ENCODE data around the gene ACBD4.

ACBD4 gene

DNA sequence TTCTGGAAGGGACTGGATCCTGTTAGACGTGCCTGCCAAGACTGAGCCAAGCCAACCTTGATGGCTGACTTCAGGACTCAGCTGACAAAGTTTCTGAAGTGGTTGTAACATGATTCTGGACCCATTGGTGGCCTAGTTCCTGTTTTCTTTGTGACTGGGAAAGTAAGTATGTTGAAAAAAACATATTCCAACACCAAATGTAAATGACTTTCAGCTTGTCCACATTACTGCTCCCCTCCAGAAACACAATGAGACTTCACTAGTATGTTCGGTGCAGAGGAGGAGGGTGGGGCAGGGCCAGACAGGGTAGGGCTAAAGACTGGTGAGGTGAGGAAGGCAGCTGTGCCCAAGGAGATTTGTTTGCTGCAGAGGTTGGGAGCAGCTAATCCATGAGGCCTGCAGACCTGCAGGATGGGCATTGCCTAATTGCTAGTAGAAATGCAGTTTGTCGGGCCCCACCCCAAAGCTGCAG is 47.9 kb upstream of the ACBD4 start:
- TF ChIP-seq, protein P1, sequence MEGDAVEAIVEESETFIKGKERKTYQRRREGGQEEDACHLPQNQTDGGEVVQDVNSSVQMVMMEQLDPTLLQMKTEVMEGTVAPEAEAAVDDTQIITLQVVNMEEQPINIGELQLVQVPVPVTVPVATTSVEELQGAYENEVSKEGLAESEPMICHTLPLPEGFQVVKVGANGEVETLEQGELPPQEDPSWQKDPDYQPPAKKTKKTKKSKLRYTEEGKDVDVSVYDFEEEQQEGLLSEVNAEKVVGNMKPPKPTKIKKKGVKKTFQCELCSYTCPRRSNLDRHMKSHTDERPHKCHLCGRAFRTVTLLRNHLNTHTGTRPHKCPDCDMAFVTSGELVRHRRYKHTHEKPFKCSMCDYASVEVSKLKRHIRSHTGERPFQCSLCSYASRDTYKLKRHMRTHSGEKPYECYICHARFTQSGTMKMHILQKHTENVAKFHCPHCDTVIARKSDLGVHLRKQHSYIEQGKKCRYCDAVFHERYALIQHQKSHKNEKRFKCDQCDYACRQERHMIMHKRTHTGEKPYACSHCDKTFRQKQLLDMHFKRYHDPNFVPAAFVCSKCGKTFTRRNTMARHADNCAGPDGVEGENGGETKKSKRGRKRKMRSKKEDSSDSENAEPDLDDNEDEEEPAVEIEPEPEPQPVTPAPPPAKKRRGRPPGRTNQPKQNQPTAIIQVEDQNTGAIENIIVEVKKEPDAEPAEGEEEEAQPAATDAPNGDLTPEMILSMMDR (conservative IDR thresholded peaks at IDR 0.05; ENCODE audit: low read length), result no peak
- no peak for TF ChIP-seq EZH2phosphoT487 (IDR thresholded peaks at IDR 0.05; ENCODE audit: borderline replicate concordance)
- H3K79me2 ChIP-seq (ENCODE audit: insufficient read depth, low read length), result no peaks in the 10 kb centered on the region
- no peaks in the 10 kb centered on the region for H3K9me2 ChIP-seq (replicated peaks; ENCODE audit: low read depth, low read length)
- H4K20me1 ChIP-seq (ENCODE audit: insufficient read depth, low read length, poor library complexity, severe bottlenecking), result no peaks in the 10 kb centered on the region
- no peaks in the 10 kb centered on the region for H3K9me3 ChIP-seq (ENCODE audit: insufficient read depth, low read depth, low read length)
- H3K36me3 ChIP-seq (ENCODE audit: insufficient read depth, low read length), result peaks cover 80% of the 10 kb centered on the region; the same call in 1 of the 2 replicates
- H3K4me1 ChIP-seq (ENCODE audit: insufficient read depth, low read length, poor library complexity, severe bottlenecking), result no peaks in the 10 kb centered on the region
- H3K27me3 ChIP-seq (ENCODE audit: insufficient read depth, low read length, poor library complexity, severe bottlenecking), result no peaks in the 10 kb centered on the region
- no peak overlapping the region for H3K4me3 ChIP-seq (ENCODE audit: low read length, poor library complexity, severe bottlenecking)
- H3K4me2 ChIP-seq (ENCODE audit: low read depth, low read length, poor library complexity, severe bottlenecking), result no peak overlapping the region
- no peak overlapping the region for H2AFZ ChIP-seq (ENCODE audit: low read length)
- no peak overlapping the region for H3K9ac ChIP-seq (ENCODE audit: low read depth, low read length, poor library complexity, severe bottlenecking)
- no peaks in the 10 kb centered on the region for H3F3A ChIP-seq (ENCODE audit: low read depth)

DNA sequence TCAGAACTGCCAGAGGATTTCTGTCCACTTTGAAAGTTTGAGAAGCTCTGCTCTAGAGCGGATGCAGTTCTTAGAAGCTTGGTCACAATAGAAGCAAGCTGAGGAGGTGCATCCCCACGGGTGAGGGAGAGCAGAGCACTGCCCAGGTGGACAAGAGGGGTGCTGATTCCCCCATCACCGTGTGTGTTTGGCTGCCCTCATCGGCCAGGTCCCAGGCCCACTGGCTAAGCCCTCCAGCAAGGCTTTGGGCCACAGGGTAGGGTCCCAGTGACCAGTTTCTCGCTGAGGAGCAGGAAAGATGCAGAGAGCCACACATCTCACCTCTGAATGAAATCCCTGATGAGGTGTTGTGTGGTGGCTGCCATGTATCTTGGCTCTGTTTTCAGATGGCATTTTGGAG is 47.5 kb upstream of the ACBD4 start:
- Histone ChIP-seq H3K9me2 (replicated peaks; ENCODE audit: low read depth, low read length) (no peaks in the 10 kb centered on the region), H3K27me3 (ENCODE audit: insufficient read depth, low read length, poor library complexity, severe bottlenecking) (no peaks in the 10 kb centered on the region), H3K4me2 (ENCODE audit: low read depth, low read length, poor library complexity, severe bottlenecking) (no peak overlapping the region), H3K4me1 (ENCODE audit: insufficient read depth, low read length, poor library complexity, severe bottlenecking) (no peaks in the 10 kb centered on the region), H3K79me2 (ENCODE audit: insufficient read depth, low read length) (no peaks in the 10 kb centered on the region), H3K36me3 (ENCODE audit: insufficient read depth, low read length) (peaks cover 81% of the 10 kb centered on the region; the same call in 1 of the 2 replicates), H4K20me1 (ENCODE audit: insufficient read depth, low read length, poor library complexity, severe bottlenecking) (no peaks in the 10 kb centered on the region), H3K9me3 (ENCODE audit: insufficient read depth, low read depth, low read length) (no peaks in the 10 kb centered on the region), H3F3A (ENCODE audit: low read depth) (no peaks in the 10 kb centered on the region), H3K9ac (ENCODE audit: low read depth, low read length, poor library complexity, severe bottlenecking) (no peak overlapping the region), H3K4me3 (ENCODE audit: low read length, poor library complexity, severe bottlenecking) (no peak overlapping the region), H2AFZ (ENCODE audit: low read length) (no peak overlapping the region)
- TF ChIP-seq EZH2phosphoT487 (IDR thresholded peaks at IDR 0.05; ENCODE audit: borderline replicate concordance), result no peak
- TF ChIP-seq, protein P1 (conservative IDR thresholded peaks at IDR 0.05; ENCODE audit: low read length), result no peak

DNA sequence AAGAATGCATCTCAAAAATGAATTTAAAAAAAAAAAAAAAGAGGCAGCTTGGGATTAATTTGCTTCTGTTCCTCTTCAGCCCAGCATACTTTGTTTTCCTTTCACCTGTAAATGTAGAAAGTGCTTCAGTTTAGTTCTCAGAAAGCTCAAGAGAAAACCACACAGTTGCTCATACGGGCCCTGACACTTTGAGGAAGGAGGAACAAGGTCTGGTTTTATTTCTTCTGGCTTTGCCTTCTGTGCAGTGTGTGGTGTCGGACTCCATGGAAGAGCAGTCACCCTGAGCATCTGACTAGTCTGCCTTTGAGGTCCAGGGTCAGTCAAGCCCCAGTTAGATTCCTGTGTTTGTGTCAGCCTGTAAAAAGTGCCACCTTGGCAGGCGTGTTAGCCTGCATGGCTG is 46.7 kb upstream of the ACBD4 start:
- H3K9me3 ChIP-seq (ENCODE audit: insufficient read depth, low read depth, low read length), result no peaks in the 10 kb centered on the region
- H3K4me3 ChIP-seq (ENCODE audit: low read length, poor library complexity, severe bottlenecking), result no peak overlapping the region
- no peak overlapping the region for H3K4me2 ChIP-seq (ENCODE audit: low read depth, low read length, poor library complexity, severe bottlenecking)
- H3F3A ChIP-seq (ENCODE audit: low read depth), result no peaks in the 10 kb centered on the region
- no peaks in the 10 kb centered on the region for H3K9me2 ChIP-seq (replicated peaks; ENCODE audit: low read depth, low read length)
- no peak overlapping the region for H2AFZ ChIP-seq (ENCODE audit: low read length)
- no peak overlapping the region for H3K9ac ChIP-seq (ENCODE audit: low read depth, low read length, poor library complexity, severe bottlenecking)
- peaks cover 84% of the 10 kb centered on the region; the same call in 1 of the 2 replicates for H3K36me3 ChIP-seq (ENCODE audit: insufficient read depth, low read length)
- H3K79me2 ChIP-seq (ENCODE audit: insufficient read depth, low read length), result no peaks in the 10 kb centered on the region
- no peaks in the 10 kb centered on the region for H3K4me1 ChIP-seq (ENCODE audit: insufficient read depth, low read length, poor library complexity, severe bottlenecking)
- no peaks in the 10 kb centered on the region for H3K27me3 ChIP-seq (ENCODE audit: insufficient read depth, low read length, poor library complexity, severe bottlenecking)
- H4K20me1 ChIP-seq (ENCODE audit: insufficient read depth, low read length, poor library complexity, severe bottlenecking), result no peaks in the 10 kb centered on the region
- TF ChIP-seq EZH2phosphoT487 (IDR thresholded peaks at IDR 0.05; ENCODE audit: borderline replicate concordance), result no peak
- TF ChIP-seq, protein P1 (conservative IDR thresholded peaks at IDR 0.05; ENCODE audit: low read length), result no peak

All from Loucy (cell line).